GM20431 (cell line): Measurements from ENCODE around the gene TRMT2A.
"Not testable (repeated sequence)": the region's sequence is repeated elsewhere in the genome, so short reads cannot be mapped to it uniquely, and the experiment has no call there.

Experiments
- in situ Hi-C: fragments of 300-500 bp; cut with MseI, MboI; formaldehyde crosslinking; loops from one replicate; pipeline ENCODE4 v1.15.0; 2020; ENCODE audit warnings: low sequenced_read_pairs; ENCODE audit not compliant: unreplicated experiment

Gene TRMT2A

DNA sequence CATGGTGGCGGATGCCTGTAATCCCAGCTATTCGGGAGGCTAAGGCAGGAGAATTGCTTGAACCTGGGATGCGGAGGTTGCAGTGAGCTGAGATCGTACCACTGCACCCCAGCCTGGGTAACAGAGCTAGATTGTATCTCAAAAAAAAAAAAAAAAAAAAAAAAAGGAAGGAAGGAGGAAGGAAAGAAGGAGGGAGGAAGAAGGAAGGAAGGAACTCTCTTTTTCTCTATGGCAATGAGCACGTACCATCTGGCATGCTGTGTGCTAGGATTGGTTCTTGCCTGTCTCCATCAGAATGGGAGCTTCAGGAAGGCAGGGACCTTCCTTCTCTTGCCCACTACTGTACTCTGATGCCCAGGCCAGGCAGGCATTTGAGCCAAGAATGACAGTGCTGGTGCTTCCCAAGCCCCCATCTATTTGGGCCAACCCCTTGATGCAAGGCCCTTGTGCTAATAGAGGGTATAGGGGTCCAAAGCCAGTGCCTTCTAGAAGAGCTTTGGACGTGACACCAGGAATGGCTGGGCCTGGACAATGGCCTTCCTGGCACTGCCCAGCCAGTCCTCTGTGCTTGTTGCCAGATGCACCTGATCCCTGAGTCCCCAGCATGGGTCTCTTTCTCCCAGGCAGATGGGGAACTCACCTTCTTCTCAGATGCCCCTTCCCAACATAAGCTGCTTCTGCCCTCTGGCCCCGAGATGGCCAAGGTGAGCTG lies 47.5 kb downstream of the TRMT2A start:
- in situ Hi-C loops: no loop called here

DNA sequence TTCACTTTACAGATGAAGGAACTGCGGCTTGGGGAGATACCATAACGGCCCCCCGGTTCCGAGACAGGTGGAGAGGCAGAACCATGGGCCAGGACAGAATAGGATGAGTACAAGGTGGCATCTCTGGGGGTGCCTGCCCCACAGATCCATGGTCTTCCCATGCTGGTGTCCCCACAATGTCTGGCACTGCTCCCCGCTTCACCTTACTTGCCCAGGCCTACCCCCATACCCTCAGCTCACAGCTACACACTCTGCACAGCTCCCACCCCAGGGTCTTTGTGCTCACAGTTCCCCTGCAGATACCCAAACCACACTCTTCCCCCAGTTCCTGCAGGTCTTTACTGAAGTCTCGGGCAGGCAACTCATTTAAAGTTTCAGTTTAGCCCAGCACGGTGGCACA lies 48.4 kb downstream of the TRMT2A start:
- in situ Hi-C loops: no loop called here

DNA sequence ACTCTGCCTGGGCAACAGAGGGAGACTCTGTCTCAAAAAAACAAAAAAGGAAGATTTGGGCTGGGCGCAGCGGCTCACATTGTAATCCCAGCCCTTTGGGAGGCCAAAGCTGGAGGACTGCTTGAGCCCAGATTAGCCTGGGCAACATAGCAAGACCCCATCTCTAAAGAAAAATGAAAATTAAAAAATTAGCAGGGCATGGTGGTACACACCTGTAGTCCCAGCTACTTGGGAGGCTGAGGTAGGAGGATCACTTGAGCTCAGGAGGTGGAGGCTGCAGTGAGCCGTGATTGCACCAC lies 49.7 kb downstream of the TRMT2A start:
- in situ Hi-C loops: not testable (repeated sequence)

DNA sequence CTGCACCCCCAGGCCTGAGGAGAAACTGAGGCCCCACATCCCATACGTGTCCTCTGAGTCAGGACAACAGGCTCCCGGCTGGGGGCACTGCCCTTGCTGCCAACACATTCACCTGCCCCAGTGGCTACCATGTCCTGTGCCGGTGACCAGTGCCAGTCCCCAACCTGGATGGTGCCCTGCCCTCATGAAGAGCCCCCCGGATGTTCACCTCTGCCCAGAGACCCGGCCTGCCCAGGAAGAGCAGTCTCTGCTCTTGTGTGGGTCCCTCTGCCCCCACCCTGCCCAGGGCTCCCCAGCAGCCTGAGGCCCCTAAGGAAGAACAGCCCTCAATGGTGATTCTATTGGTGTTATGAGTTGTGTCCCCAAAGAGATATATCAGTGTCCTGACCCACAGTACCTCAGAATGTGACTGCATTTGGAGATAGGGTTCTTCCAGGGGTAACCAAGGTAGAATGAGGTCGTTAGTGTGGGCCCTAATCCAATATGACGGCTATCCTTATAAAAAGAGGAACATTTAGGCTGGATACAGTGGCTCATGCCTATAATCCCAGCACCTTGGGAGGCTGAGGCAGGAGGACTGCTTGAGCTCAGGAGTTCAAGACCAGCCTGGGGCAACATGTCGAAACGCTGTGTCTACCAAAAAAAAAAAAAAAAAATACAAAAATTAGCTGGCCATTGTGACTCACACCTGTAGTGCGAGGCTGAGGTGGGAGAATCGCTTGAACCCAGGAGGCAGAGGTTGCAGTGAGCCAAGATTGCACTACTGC lies 50.2 kb downstream of the TRMT2A start:
- in situ Hi-C loops: no loop called here

DNA sequence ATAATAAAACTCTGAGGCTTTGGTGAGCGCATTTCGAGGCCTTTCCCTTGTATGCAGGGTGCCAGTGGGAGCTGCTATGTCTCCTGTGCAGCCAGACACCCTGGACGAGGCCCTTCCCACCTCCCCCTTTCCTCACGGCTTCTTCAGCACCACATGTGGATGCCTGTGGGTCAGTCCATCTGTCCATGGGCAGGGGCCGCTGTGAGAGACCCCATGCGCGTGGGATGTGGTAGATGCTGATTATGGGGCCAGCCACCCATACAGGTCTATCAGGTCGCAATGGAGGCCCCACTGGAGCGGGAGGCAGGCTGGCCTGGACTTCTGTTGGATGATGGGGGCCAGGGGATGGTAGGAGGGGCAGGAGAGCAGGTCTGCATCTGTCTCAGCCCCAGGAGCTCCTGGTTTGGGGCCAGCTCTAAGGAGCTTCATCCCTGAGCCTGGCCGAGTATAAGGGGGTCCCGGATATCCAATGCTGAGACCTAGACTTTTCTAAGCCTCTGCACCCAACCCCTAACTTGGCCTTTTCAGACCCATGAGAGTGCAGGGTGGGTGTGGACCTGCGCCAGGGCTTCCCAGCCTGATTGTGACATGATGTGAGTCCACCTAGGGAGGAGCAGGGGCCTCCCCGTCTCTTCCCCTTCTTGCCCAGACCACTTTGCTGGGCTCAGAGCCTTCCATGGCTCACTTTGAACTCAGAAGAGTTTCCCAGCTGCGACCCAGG lies 51.0 kb downstream of the TRMT2A start:
- in situ Hi-C loops: no loop called here

DNA sequence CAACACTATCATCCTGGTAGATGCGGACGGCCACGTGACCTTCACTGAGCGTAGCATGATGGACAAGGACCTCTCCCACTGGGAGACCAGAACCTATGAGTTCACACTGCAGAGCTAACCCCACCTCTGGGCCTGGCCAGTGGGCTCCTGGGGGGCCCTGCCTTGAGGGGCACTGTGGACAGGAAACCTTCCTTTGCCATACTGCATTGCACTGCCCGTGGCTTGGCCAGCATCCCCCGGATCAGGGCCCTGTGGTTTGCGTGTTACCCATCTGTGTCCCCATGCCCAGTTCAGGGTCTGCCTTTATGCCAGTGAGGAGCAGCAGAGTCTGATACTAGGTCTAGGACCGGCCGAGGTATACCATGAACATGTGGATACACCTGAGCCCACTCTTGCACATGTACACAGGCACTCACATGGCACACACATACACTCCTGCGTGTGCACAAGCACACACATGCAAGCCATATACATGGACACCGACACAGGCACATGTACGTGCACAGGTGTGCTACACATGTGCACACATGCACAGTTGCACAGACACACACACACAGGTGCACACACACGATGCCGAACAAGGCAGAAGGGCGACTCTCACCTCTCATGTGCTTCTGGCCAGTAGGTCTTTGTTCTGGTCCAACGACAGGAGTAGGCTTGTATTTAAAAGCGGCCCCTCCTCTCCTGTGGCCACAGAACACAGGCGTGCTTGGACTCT lies 52.3 kb downstream of the TRMT2A start:
- in situ Hi-C loops: no loop called here

DNA sequence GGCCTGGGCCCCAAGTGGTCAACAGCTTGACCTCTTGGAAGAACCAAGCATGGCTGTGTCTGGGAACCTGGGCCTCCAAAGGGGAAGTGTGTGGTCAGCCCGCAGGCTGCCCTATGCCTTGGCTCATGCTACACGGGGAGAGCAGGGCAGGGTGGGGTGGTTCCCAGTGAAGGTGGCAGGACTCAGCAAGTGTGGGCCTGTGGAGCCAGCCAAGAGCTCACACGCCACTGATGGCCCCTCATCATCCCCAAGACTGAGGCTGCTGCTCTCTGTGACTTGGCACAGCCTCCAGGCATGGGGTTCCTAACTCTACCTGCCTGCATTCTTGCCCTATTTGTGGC lies 52.9 kb downstream of the TRMT2A start:
- in situ Hi-C loops: no loop called here

DNA sequence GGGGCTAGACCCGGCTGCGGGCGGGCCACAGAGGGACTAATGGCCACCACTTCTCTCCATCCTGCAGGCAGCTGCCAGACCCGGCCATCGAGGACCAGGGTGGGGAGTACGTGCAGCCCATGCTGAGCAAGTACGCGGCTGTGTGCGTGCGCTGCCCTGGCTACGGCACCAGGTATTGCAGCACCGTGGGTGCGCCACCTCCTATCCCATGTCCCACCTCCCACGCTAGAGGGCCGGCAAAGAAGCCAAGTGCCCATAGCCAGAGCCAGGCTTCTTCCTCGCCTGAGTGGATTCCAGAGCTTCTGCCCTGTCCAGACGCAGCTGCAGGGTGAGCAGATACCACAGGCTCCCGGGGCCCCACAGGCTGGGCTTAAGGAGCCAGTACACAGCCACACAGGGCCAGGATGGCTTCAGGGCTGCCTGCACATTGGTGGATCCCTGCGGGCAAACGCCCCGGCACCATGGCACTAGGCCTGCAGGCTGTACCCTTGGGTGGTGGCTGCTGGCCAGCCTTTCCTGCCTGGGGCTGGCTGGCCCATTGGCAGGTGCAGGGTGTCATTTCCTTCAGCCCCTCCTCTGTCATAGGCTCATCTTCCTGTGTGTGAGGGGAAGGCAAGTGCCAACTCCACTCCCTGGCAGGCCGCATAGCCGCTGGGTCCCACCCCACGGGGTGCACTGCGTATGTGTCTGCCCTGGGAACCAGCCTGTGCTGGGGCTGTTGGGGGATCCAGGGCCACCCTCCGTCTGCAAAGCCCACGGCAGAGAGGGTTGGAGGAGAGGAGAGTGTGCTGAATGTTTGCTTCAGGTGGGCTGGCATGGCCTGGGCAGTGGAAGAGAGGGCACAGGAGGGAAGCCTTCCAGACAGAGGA lies 53.5 kb downstream of the TRMT2A start:
- in situ Hi-C loops: no loop called here

DNA sequence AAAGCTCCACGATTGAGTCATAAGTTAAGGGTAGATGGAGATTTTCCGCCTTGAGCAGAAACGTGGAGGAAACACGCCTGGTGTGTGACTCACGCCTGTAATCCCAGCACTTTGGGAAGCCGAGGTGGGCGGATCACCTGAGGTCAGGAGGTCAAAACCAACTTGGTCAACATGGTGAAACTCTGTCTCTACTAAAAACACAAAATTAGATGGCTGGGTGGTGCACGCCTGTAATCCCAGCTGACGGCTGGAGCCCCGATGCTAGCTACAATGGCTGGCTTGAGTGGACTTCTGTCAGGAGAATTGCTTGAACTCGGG lies 54.3 kb downstream of the TRMT2A start:
- in situ Hi-C loops: no loop called here

DNA sequence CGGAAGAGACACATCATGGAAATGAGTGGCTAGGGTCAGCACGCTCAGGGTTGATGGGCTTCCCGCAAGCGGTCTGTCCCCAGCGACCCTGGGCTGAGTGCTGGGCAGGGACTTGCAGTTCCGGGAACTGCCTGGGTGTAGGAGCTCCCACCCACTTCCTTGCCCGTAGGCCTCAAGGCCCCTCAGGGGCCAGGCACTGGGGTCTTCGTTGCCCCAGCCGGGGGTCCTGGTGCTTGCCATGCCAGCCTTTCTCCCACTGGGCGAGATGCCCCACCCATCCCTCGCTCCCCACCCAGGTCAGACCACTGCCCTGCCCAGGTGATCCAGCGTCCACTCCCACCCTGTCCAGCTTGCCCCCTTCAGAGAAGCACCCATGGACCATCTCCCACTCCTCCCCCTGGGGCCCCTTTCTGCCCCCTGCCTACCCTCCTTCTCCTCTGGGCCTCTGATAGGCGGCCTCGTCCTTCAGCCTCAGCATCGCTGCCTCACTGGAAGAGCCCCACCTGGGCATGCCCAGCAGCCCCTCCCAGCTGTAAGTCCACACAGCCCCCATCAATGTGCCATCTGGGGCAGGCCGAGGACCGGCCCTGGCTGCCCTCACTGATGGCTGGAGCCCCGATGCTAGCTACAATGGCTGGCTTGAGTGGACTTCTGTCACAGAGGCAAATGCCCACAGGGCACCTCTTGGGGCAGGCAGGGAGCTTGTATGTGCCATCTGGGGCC lies 54.8 kb downstream of the TRMT2A start:
- in situ Hi-C loops: no loop called here
